HepG2 (cell line): Measurements from ENCODE around the gene SNX30. TPM values are rescaled to one million over a fixed set of nuclear protein-coding genes. Genes with fewer than 3 reads are reported as not detected.

Experiments
- ARNT2 ChIP-seq: sonication (generic); formaldehyde crosslinking; IDR thresholded peaks from 2 replicates; pipeline ENCODE4 v1.8.0; 2022; ENCODE audit warnings: mild to moderate bottlenecking, low read depth, missing genetic modification reagents, moderate library complexity
- FOXO1 ChIP-seq: sonication (generic); formaldehyde crosslinking; IDR thresholded peaks from 2 replicates; pipeline ENCODE4 v1.4.0; 2020; ENCODE audit warnings: missing genetic modification reagents
- HDAC6 ChIP-seq: fragments of 200-600 bp; sonication (generic); IDR thresholded peaks from 2 replicates; pipeline ENCODE4 v1.7.0; 2017; ENCODE audit warnings: mild to moderate bottlenecking, antibody characterized with exemption, low read length, low read depth
- IRF2 ChIP-seq: IDR thresholded peaks from 2 replicates; pipeline ENCODE4 v1.6.1; 2018; ENCODE audit warnings: missing genetic modification reagents, missing compliant biosample characterization
- IRX3 ChIP-seq: sonication (generic); formaldehyde crosslinking; IDR thresholded peaks from 2 replicates; pipeline ENCODE4 v1.8.1; 2023; ENCODE audit warnings: mild to moderate bottlenecking, low read depth, missing genetic modification reagents, borderline replicate concordance
- PLRG1 ChIP-seq: fragments of 450-650 bp; conservative IDR thresholded peaks from 2 replicates; pipeline ENCODE4 v1.6.1; 2016
- POLR2AphosphoS5 ChIP-seq: IDR thresholded peaks from 2 replicates; pipeline ENCODE4 v1.6.1; 2012; ENCODE audit warnings: low read depth, low read length
- PPARG ChIP-seq: conservative IDR thresholded peaks from 2 replicates; pipeline ENCODE4 v1.6.1; 2016; ENCODE audit warnings: missing biosample characterization, missing genetic modification reagents
- RELA ChIP-seq: sonication (generic); formaldehyde crosslinking; IDR thresholded peaks from 2 replicates; pipeline ENCODE4 v1.4.0; 2020; ENCODE audit warnings: missing genetic modification reagents
- SAFB2 ChIP-seq: sonication (generic); formaldehyde crosslinking; IDR thresholded peaks from 2 replicates; pipeline ENCODE4 v1.5.1; 2020; ENCODE audit warnings: missing genetic modification reagents, low read depth, mild to moderate bottlenecking, borderline replicate concordance
- SALL1 ChIP-seq: sonication (generic); formaldehyde crosslinking; IDR thresholded peaks from 2 replicates; pipeline ENCODE4 v1.8.0; 2022; ENCODE audit warnings: mild to moderate bottlenecking, missing genetic modification reagents
- SIN3A ChIP-seq: IDR thresholded peaks from 2 replicates; pipeline ENCODE4 v1.6.1; 2011; ENCODE audit warnings: low read depth, mild to moderate bottlenecking, control low read depth, low read length, borderline replicate concordance
- SMAD9 ChIP-seq: sonication (generic); formaldehyde crosslinking; IDR thresholded peaks from 2 replicates; pipeline ENCODE4 v1.5.1; 2020; ENCODE audit warnings: mild to moderate bottlenecking, missing genetic modification reagents
- polyA plus RNA-seq, 8 experiments: library from polyadenylated mRNA; depleted of rRNA in 3 of 8; stranded (reverse) in 7 of 8; unstranded in 1 of 8; fragments of >200 nt; fragmentation: Illumina TruSeq in 4 of 8; extraction: Trizol in 4 of 8; gene quantifications; 2 replicates each; pipeline versions ENCODE4 v1.2.1 to v1.2.3, GENCODE V29; 2011 to 2016; ENCODE audit warnings: low read depth in 4 of 8, missing spikeins in 1 of 8, mixed read lengths in 1 of 8; ENCODE audit not compliant: insufficient read depth in 1 of 8
- total RNA-seq, 5 experiments: library from RNA; depleted of rRNA; stranded (reverse); fragments of >200 nt; fragmentation: Illumina TruSeq; extraction: Trizol; gene quantifications; 2 replicates each; pipeline ENCODE4 v1.2.3, GENCODE V29; 2016; ENCODE audit warnings: low read depth in 1 of 5
- TF ChIP-seq, protein P1 (sequence below): sonication (generic); formaldehyde crosslinking; IDR thresholded peaks from 2 replicates; pipeline ENCODE4 v1.4.0; 2020; ENCODE audit warnings: mild to moderate bottlenecking, missing genetic modification reagents
- TF ChIP-seq, protein P2 (sequence below): sonication (generic); formaldehyde crosslinking; IDR thresholded peaks from 2 replicates; pipeline ENCODE4 v1.5.0; 2020; ENCODE audit warnings: missing genetic modification reagents
- TF ChIP-seq, protein P3 (sequence below): sonication (generic); formaldehyde crosslinking; IDR thresholded peaks from 2 replicates; pipeline ENCODE4 v1.4.0; 2020; ENCODE audit warnings: missing genetic modification reagents
- TF ChIP-seq, protein P4 (sequence below): sonication (generic); formaldehyde crosslinking; IDR thresholded peaks from 2 replicates; pipeline ENCODE4 v1.5.0; 2020; ENCODE audit warnings: missing genetic modification reagents

SNX30 gene
- total and polyA plus RNA-seq, 2 of the 13 experiments (the other 11 are each of a cell fraction or from before 2014, with no cell fraction given), result 4.4 to 12.4 TPM

DNA sequence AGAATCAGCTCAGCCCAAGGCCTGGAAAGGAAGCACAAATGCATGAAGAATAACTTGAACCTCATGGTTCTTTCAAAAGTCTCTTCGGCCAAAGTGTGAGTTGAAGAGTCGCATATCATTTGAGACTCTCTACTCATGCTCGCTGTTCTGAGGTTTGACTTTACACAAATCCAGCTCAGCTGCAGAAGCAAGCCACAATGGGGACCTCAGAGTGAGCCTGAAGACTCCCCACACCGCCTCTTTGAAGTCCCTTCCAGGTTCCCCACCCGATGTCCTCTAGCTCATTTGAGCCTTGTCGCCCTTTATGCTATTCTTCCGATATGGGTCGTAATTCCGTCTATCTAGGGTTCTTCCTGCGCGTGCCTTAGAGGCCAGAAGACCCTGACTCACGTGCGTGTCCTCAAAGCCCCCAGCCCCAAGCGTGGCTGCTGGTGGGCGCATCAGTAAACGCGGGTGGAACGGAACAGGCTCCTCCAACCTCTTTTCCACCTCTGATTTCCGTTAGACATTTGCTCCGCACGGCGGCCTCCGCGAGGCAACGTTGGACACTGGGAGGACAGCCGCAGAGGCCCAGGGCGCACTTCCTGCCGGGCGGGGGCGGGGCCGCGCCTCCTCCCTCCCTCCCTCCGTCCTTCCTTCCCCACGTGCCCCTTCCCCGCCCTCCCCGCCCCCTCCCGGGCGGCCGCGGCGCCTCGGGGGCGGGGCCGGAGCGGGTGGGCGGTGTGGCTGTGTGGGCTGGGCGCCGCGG lies at the start of gene SNX30 (continued):
- TF ChIP-seq, protein P1, sequence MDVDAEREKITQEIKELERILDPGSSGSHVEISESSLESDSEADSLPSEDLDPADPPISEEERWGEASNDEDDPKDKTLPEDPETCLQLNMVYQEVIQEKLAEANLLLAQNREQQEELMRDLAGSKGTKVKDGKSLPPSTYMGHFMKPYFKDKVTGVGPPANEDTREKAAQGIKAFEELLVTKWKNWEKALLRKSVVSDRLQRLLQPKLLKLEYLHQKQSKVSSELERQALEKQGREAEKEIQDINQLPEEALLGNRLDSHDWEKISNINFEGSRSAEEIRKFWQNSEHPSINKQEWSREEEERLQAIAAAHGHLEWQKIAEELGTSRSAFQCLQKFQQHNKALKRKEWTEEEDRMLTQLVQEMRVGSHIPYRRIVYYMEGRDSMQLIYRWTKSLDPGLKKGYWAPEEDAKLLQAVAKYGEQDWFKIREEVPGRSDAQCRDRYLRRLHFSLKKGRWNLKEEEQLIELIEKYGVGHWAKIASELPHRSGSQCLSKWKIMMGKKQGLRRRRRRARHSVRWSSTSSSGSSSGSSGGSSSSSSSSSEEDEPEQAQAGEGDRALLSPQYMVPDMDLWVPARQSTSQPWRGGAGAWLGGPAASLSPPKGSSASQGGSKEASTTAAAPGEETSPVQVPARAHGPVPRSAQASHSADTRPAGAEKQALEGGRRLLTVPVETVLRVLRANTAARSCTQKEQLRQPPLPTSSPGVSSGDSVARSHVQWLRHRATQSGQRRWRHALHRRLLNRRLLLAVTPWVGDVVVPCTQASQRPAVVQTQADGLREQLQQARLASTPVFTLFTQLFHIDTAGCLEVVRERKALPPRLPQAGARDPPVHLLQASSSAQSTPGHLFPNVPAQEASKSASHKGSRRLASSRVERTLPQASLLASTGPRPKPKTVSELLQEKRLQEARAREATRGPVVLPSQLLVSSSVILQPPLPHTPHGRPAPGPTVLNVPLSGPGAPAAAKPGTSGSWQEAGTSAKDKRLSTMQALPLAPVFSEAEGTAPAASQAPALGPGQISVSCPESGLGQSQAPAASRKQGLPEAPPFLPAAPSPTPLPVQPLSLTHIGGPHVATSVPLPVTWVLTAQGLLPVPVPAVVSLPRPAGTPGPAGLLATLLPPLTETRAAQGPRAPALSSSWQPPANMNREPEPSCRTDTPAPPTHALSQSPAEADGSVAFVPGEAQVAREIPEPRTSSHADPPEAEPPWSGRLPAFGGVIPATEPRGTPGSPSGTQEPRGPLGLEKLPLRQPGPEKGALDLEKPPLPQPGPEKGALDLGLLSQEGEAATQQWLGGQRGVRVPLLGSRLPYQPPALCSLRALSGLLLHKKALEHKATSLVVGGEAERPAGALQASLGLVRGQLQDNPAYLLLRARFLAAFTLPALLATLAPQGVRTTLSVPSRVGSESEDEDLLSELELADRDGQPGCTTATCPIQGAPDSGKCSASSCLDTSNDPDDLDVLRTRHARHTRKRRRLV (CRISPR knock-in tag), result peak; percentile 48; the same call in 1 of the 2 replicates
- TF ChIP-seq, protein P2, sequence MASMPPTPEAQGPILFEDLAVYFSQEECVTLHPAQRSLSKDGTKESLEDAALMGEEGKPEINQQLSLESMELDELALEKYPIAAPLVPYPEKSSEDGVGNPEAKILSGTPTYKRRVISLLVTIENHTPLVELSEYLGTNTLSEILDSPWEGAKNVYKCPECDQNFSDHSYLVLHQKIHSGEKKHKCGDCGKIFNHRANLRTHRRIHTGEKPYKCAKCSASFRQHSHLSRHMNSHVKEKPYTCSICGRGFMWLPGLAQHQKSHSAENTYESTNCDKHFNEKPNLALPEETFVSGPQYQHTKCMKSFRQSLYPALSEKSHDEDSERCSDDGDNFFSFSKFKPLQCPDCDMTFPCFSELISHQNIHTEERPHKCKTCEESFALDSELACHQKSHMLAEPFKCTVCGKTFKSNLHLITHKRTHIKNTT (CRISPR knock-in tag), result no peak
- TF ChIP-seq HDAC6, result no peak
- TF ChIP-seq SALL1 (CRISPR knock-in tag), result peak; percentile 89
- TF ChIP-seq SMAD9 (CRISPR knock-in tag), result no peak
- TF ChIP-seq PPARG, result peak; percentile 39; the same call in 1 of the 2 replicates
- TF ChIP-seq SIN3A, result peak; percentile 69; the same call in 1 of the 2 replicates
- no peak for TF ChIP-seq PLRG1
- peak; percentile 55; the same call in 1 of the 2 replicates for TF ChIP-seq IRF2 (CRISPR knock-in tag)
- no peak for TF ChIP-seq IRX3 (CRISPR knock-in tag)
- TF ChIP-seq, protein P3, sequence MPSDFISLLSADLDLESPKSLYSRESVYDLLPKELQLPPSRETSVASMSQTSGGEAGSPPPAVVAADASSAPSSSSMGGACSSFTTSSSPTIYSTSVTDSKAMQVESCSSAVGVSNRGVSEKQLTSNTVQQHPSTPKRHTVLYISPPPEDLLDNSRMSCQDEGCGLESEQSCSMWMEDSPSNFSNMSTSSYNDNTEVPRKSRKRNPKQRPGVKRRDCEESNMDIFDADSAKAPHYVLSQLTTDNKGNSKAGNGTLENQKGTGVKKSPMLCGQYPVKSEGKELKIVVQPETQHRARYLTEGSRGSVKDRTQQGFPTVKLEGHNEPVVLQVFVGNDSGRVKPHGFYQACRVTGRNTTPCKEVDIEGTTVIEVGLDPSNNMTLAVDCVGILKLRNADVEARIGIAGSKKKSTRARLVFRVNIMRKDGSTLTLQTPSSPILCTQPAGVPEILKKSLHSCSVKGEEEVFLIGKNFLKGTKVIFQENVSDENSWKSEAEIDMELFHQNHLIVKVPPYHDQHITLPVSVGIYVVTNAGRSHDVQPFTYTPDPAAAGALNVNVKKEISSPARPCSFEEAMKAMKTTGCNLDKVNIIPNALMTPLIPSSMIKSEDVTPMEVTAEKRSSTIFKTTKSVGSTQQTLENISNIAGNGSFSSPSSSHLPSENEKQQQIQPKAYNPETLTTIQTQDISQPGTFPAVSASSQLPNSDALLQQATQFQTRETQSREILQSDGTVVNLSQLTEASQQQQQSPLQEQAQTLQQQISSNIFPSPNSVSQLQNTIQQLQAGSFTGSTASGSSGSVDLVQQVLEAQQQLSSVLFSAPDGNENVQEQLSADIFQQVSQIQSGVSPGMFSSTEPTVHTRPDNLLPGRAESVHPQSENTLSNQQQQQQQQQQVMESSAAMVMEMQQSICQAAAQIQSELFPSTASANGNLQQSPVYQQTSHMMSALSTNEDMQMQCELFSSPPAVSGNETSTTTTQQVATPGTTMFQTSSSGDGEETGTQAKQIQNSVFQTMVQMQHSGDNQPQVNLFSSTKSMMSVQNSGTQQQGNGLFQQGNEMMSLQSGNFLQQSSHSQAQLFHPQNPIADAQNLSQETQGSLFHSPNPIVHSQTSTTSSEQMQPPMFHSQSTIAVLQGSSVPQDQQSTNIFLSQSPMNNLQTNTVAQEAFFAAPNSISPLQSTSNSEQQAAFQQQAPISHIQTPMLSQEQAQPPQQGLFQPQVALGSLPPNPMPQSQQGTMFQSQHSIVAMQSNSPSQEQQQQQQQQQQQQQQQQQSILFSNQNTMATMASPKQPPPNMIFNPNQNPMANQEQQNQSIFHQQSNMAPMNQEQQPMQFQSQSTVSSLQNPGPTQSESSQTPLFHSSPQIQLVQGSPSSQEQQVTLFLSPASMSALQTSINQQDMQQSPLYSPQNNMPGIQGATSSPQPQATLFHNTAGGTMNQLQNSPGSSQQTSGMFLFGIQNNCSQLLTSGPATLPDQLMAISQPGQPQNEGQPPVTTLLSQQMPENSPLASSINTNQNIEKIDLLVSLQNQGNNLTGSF (CRISPR knock-in tag), result no peak
- TF ChIP-seq SAFB2 (CRISPR knock-in tag), result no peak; the same call in 1 of the 2 replicates
- no peak for TF ChIP-seq RELA (CRISPR knock-in tag)
- TF ChIP-seq FOXO1 (CRISPR knock-in tag), result peak; percentile 37; the same call in 1 of the 2 replicates
- peak; percentile 95 for TF ChIP-seq POLR2AphosphoS5
- TF ChIP-seq ARNT2 (CRISPR knock-in tag), result 0 out of 2 replicates have a peak, but pooled peaks have one; percentile 14
- TF ChIP-seq, protein P4, sequence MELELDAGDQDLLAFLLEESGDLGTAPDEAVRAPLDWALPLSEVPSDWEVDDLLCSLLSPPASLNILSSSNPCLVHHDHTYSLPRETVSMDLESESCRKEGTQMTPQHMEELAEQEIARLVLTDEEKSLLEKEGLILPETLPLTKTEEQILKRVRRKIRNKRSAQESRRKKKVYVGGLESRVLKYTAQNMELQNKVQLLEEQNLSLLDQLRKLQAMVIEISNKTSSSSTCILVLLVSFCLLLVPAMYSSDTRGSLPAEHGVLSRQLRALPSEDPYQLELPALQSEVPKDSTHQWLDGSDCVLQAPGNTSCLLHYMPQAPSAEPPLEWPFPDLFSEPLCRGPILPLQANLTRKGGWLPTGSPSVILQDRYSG (CRISPR knock-in tag), result no peak
